SU-DHL-6 (cell line): ENCODE results near the gene HMGB1.
"Not testable (repeated sequence)": the region's sequence is repeated elsewhere in the genome, so short reads cannot be mapped to it uniquely, and the experiment has no call there.

Source experiments
- H2AFZ ChIP-seq: fragments of 200-600 bp; sonication (generic); 2 replicates; pipeline ENCODE4 v1.6.1; 2014; ENCODE audit warnings: low read depth, mild to moderate bottlenecking, moderate library complexity, mixed read lengths, antibody characterized with exemption, low read length; ENCODE audit not compliant: severe bottlenecking
- H3F3A ChIP-seq: fragments of 200-600 bp; shearing (Covaris generic); 2 replicates; pipeline ENCODE4 v1.6.0; 2016; ENCODE audit warnings: antibody characterized with exemption, mild to moderate bottlenecking; ENCODE audit not compliant: insufficient read depth
- H3K27ac ChIP-seq: fragments of 200-600 bp; sonication (generic); 2 replicates; pipeline ENCODE4 v1.5.1; 2016; ENCODE audit warnings: low read depth, mild to moderate bottlenecking, low read length, moderate library complexity, mixed read lengths
- H3K27me3 ChIP-seq: fragments of 200-600 bp; sonication (generic), shearing (Covaris generic); 2 replicates; pipeline ENCODE4 v1.6.0; 2014; ENCODE audit warnings: mild to moderate bottlenecking, low read length
- H3K36me3 ChIP-seq: fragments of 200-600 bp; sonication (generic); 2 replicates; pipeline ENCODE4 v1.6.1; 2014; ENCODE audit warnings: mild to moderate bottlenecking, low read length, mixed read lengths
- H3K4me2 ChIP-seq: fragments of 300-600, 200-600 bp; shearing (Covaris generic), sonication (generic); 2 replicates; pipeline ENCODE4 v1.6.0; 2014; ENCODE audit warnings: low read length, low read depth, mild to moderate bottlenecking; ENCODE audit not compliant: poor library complexity, severe bottlenecking
- H3K4me3 ChIP-seq: fragments of 200-600 bp; sonication (generic); 2 replicates; pipeline ENCODE4 v1.5.1; 2014; ENCODE audit warnings: antibody characterized with exemption, low read length, mild to moderate bottlenecking, mixed read lengths; ENCODE audit not compliant: insufficient read depth, poor library complexity, severe bottlenecking
- H3K79me2 ChIP-seq: fragments of 200-600 bp; sonication (generic); 2 replicates; pipeline ENCODE4 v1.6.1; 2014; ENCODE audit warnings: mild to moderate bottlenecking, low read length, moderate library complexity; ENCODE audit not compliant: insufficient read depth
- H3K9ac ChIP-seq: fragments of 200-600 bp; sonication (generic); 2 replicates; pipeline ENCODE4 v1.7.0; 2014; ENCODE audit warnings: mild to moderate bottlenecking, low read length
- H3K9me2 ChIP-seq: fragments of 200-600 bp; sonication (generic); replicated peaks from 2 replicates; pipeline ENCODE4 v1.6.1; 2014; ENCODE audit warnings: low read length; ENCODE audit not compliant: insufficient read depth
- H3K9me3 ChIP-seq: fragments of 200-600 bp; sonication (generic); 2 replicates; pipeline ENCODE4 v1.6.1; 2014; ENCODE audit warnings: low read length, mixed read lengths; ENCODE audit not compliant: insufficient read depth
- H4K20me1 ChIP-seq: fragments of 200-600 bp; sonication (generic); 2 replicates; pipeline ENCODE4 v1.6.1; 2014; ENCODE audit warnings: low read depth, mild to moderate bottlenecking, antibody characterized with exemption, low read length, moderate library complexity, mixed read lengths
- EZH2phosphoT487 ChIP-seq: fragments of 200-600 bp; sonication (generic), shearing (Covaris generic); conservative IDR thresholded peaks from 2 replicates; pipeline ENCODE4 v1.6.1; 2018; ENCODE audit warnings: mild to moderate bottlenecking, antibody characterized with exemption, low read length, moderate library complexity, mixed read lengths
- TF ChIP-seq, protein P1 (sequence below): fragments of 200-600 bp; sonication (generic); IDR thresholded peaks from one replicate; pipeline ENCODE4 v1.5.1; 2017; ENCODE audit warnings: antibody characterized with exemption, mild to moderate bottlenecking, low read length, moderate library complexity; ENCODE audit not compliant: insufficient read depth, poor library complexity, severe bottlenecking

The HMGB1 gene

GRCh38 chr13:30456290-30456689, 9.4 kb downstream of the HMGB1 start:
- no peaks in the 10 kb centered on the region for H3K9me2 ChIP-seq
- peaks cover 19% of the 10 kb centered on the region for H3K36me3 ChIP-seq
- H3K27ac ChIP-seq = peak overlapping the region; percentile 79
- H3K9me3 ChIP-seq = no peaks in the 10 kb centered on the region
- H3K9ac ChIP-seq = no peak overlapping the region
- peaks cover 81% of the 10 kb centered on the region for H3F3A ChIP-seq
- no peak overlapping the region for H3K4me2 ChIP-seq
- H3K79me2 ChIP-seq = peaks cover 7% of the 10 kb centered on the region
- H4K20me1 ChIP-seq = no peaks in the 10 kb centered on the region
- no peaks in the 10 kb centered on the region for H3K27me3 ChIP-seq
- H2AFZ ChIP-seq = no peak overlapping the region
- H3K4me3 ChIP-seq = no peak overlapping the region
- TF ChIP-seq EZH2phosphoT487 = no peak
- TF ChIP-seq, protein P1, sequence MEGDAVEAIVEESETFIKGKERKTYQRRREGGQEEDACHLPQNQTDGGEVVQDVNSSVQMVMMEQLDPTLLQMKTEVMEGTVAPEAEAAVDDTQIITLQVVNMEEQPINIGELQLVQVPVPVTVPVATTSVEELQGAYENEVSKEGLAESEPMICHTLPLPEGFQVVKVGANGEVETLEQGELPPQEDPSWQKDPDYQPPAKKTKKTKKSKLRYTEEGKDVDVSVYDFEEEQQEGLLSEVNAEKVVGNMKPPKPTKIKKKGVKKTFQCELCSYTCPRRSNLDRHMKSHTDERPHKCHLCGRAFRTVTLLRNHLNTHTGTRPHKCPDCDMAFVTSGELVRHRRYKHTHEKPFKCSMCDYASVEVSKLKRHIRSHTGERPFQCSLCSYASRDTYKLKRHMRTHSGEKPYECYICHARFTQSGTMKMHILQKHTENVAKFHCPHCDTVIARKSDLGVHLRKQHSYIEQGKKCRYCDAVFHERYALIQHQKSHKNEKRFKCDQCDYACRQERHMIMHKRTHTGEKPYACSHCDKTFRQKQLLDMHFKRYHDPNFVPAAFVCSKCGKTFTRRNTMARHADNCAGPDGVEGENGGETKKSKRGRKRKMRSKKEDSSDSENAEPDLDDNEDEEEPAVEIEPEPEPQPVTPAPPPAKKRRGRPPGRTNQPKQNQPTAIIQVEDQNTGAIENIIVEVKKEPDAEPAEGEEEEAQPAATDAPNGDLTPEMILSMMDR = no peak

GRCh38 chr13:30454991-30455390, 10.7 kb downstream of the HMGB1 start:
- H3K9me2 ChIP-seq = no peaks in the 10 kb centered on the region
- no peak overlapping the region for H3K4me2 ChIP-seq
- no peak overlapping the region for H3K9ac ChIP-seq
- no peaks in the 10 kb centered on the region for H3K9me3 ChIP-seq
- H4K20me1 ChIP-seq = no peaks in the 10 kb centered on the region
- peaks cover 18% of the 10 kb centered on the region for H3K36me3 ChIP-seq
- TF ChIP-seq, protein P1 = no peak
- no peak for TF ChIP-seq EZH2phosphoT487
- peaks cover 6% of the 10 kb centered on the region for H3K79me2 ChIP-seq
- peak overlapping the region; percentile 19 for H3K27ac ChIP-seq
- H3K4me3 ChIP-seq = no peak overlapping the region
- H3F3A ChIP-seq = peaks cover 79% of the 10 kb centered on the region
- H3K27me3 ChIP-seq = no peaks in the 10 kb centered on the region
- H2AFZ ChIP-seq = no peak overlapping the region

- H3K79me2 ChIP-seq = no peaks in the 10 kb centered on the region; the same call in 1 of the 2 replicates
- H3K27ac ChIP-seq = peak overlapping the region; percentile 49; the same call in 1 of the 2 replicates
- no peak overlapping the region for H2AFZ ChIP-seq
- H4K20me1 ChIP-seq = no peaks in the 10 kb centered on the region
- no peak overlapping the region for H3K4me3 ChIP-seq
- no peaks in the 10 kb centered on the region for H3K9me3 ChIP-seq
- H3K4me2 ChIP-seq = peak overlapping the region; percentile 29
- no peak for TF ChIP-seq EZH2phosphoT487
- TF ChIP-seq, protein P1 = no peak
- no peaks in the 10 kb centered on the region for H3K9me2 ChIP-seq
- H3K36me3 ChIP-seq = peaks cover 5% of the 10 kb centered on the region
- no peak overlapping the region for H3K9ac ChIP-seq
- peaks cover 70% of the 10 kb centered on the region for H3F3A ChIP-seq
- no peaks in the 10 kb centered on the region for H3K27me3 ChIP-seq
These were observed 12.0 kb downstream of the HMGB1 start for GRCh38 chr13:30453727-30454126.

DNA sequence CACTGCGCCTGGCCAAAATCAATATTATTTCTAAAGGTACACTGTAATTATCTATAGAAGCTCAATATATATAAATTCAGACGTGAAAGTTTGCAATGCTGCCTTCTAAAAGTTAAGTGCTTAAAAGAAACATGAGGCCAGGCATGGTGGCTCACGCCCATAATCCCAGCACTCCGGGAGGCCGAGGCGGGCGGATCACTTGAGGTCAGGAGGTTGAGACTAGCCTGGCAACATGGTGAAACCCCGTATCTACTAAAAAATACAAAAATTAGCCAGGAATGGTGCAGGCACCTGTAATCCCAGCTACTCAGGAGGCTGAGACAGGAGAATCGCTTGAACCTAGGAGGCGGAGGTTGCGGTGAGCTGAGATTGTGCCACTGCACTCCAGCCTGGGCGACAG, 14.3 kb downstream of the HMGB1 start:
- H3K79me2 ChIP-seq = peaks cover 12% of the 10 kb centered on the region; the same call in 1 of the 2 replicates
- not testable (repeated sequence) for H2AFZ ChIP-seq, H3K9me3 ChIP-seq, H3K36me3 ChIP-seq, H3K4me2 ChIP-seq, H3K27me3 ChIP-seq, H3K9me2 ChIP-seq, H4K20me1 ChIP-seq, H3K4me3 ChIP-seq, H3K9ac ChIP-seq
- peak overlapping the region; percentile 39; the same call in 1 of the 2 replicates for H3K27ac ChIP-seq
- H3F3A ChIP-seq = peaks cover 64% of the 10 kb centered on the region
